PC-3 (cell line): ENCODE measurements around the gene ACKR1. TPM values are rescaled to one million over a fixed set of nuclear protein-coding genes. Genes with fewer than 3 reads are reported as not detected.

Experiments
- ATAC-seq: fragments of 200-7000 bp; cut with Tn5 transposase; 2 replicates; pipeline ENCODE4 v1.9.1; 2020; ENCODE audit warnings: mild to moderate bottlenecking, moderate library complexity
- BruUV-seq: library from RNA; stranded (reverse); fragments of 400-500 nt; replicated peaks from 2 replicates; lab custom pipeline; 2021; lab: Mats Ljungman, UMichigan
- CTCF ChIA-PET: fragments of 300-600 bp; sonication (Branson Sonifier 250); formaldehyde crosslinking; loops from one replicate; lab custom pipeline; 2022; ENCODE audit warnings: antibody characterized with exemption; lab: Charles Lee
- POLR2A ChIA-PET: fragments of 300-600 bp; sonication (Branson Sonifier 250); formaldehyde crosslinking; loops from one replicate; lab custom pipeline; 2022; ENCODE audit warnings: antibody characterized with exemption; ENCODE audit not compliant: unreplicated experiment; lab: Charles Lee
- DNase-seq: peaks from one replicate; pipeline ENCODE4 v3.0.0-alpha.2; 2015
- H2AFZ ChIP-seq: fragments of 300-600 bp; sonication (generic); 2 replicates; pipeline ENCODE4 v1.6.0; 2016; ENCODE audit warnings: antibody characterized with exemption, low read length
- H3F3A ChIP-seq: fragments of 300-600 bp; sonication (generic); one replicate; pipeline ENCODE4 v1.6.0; 2017; ENCODE audit warnings: antibody characterized with exemption, low read length, control low read depth, mild to moderate bottlenecking; ENCODE audit not compliant: unreplicated experiment
- H3K27ac ChIP-seq: fragments of 300-600 bp; sonication (generic); 2 replicates; pipeline ENCODE4 v1.5.1; 2016; ENCODE audit warnings: mild to moderate bottlenecking, low read length
- H3K27me3 ChIP-seq: fragments of 300-600 bp; sonication (generic); 2 replicates; pipeline ENCODE4 v1.6.1; 2016; ENCODE audit warnings: low read length, mixed read lengths
- H3K36me3 ChIP-seq: fragments of 300-600 bp; sonication (generic); 2 replicates; pipeline ENCODE4 v1.6.1; 2016; ENCODE audit warnings: low read depth, mixed run types, low read length, mixed read lengths
- H3K4me1 ChIP-seq: fragments of 300-600 bp; sonication (generic); 2 replicates; pipeline ENCODE4 v1.5.1; 2016; ENCODE audit warnings: low read length; ENCODE audit not compliant: insufficient read depth
- H3K4me2 ChIP-seq: fragments of 300-600 bp; sonication (generic); 2 replicates; pipeline ENCODE4 v1.6.0; 2016; ENCODE audit warnings: low read length
- H3K4me3 ChIP-seq: fragments of 300-600 bp; sonication (generic); 2 replicates; pipeline ENCODE4 v1.5.1; 2016; ENCODE audit warnings: mild to moderate bottlenecking, low read length, mixed read lengths
- H3K79me2 ChIP-seq: fragments of 300-600 bp; sonication (generic); 2 replicates; pipeline ENCODE4 v1.6.1; 2017; ENCODE audit warnings: low read length, mixed read lengths
- H3K9ac ChIP-seq: fragments of 300-600 bp; sonication (generic); 2 replicates; pipeline ENCODE4 v1.6.0; 2016; ENCODE audit warnings: mild to moderate bottlenecking, low read length
- H3K9me2 ChIP-seq: fragments of 300-600 bp; sonication (generic); replicated peaks from 2 replicates; pipeline ENCODE4 v1.6.1; 2016; ENCODE audit warnings: mixed run types, low read length, mixed read lengths
- H3K9me3 ChIP-seq: fragments of 300-600 bp; sonication (generic); 2 replicates; pipeline ENCODE4 v1.6.1; 2016; ENCODE audit warnings: low read length, mixed read lengths
- H4K20me1 ChIP-seq: fragments of 300-600 bp; sonication (generic); 2 replicates; pipeline ENCODE4 v1.6.1; 2016; ENCODE audit warnings: low read length, mixed read lengths
- CTCF ChIP-seq: fragments of 300-600 bp; sonication (generic); conservative IDR thresholded peaks from 2 replicates; pipeline ENCODE4 v1.5.1; 2017; ENCODE audit warnings: antibody characterized with exemption, low read depth, mild to moderate bottlenecking, low read length
- EZH2 ChIP-seq: fragments of 300-600 bp; sonication (generic); IDR thresholded peaks from one replicate; pipeline ENCODE4 v1.6.1; 2017; ENCODE audit warnings: antibody characterized with exemption, mild to moderate bottlenecking, low read length; ENCODE audit not compliant: unreplicated experiment
- EZH2phosphoT487 ChIP-seq: fragments of 300-600 bp; sonication (generic); IDR thresholded peaks from 2 replicates; pipeline ENCODE4 v1.6.1; 2018; ENCODE audit warnings: mild to moderate bottlenecking, antibody characterized with exemption, low read length, borderline replicate concordance
- intact Hi-C: fragments of 100-400 bp; cut with micrococcal nuclease; formaldehyde crosslinking; loops from 2 replicates; pipeline ENCODE4 v1.9.0; 2023
- total RNA-seq: library from RNA; depleted of rRNA; stranded (reverse); fragments of >200 nt; gene quantifications from 2 replicates; pipeline ENCODE4 v1.2.3, GENCODE V29; 2014

ACKR1 gene
- total RNA-seq, 1 experiment from 2014 or later: not detected

GRCh38 chr1:159199901-159200300, 4.8 kb upstream of the ACKR1 start:
- Histone ChIP-seq H2AFZ (no peak overlapping the region), H3K4me1 (no peaks in the 10 kb centered on the region), H3K4me3 (no peak overlapping the region), H3K9ac (no peak overlapping the region), H3K9me2 (no peaks in the 10 kb centered on the region), H3K9me3 (no peaks in the 10 kb centered on the region), H4K20me1 (no peaks in the 10 kb centered on the region), H3K27me3 (peaks cover 85% of the 10 kb centered on the region), H3K4me2 (no peak overlapping the region), H3K36me3 (no peaks in the 10 kb centered on the region), H3F3A (no peaks in the 10 kb centered on the region), H3K27ac (no peak overlapping the region), H3K79me2 (no peaks in the 10 kb centered on the region)
- TF ChIP-seq CTCF (no peak), EZH2 (no peak), EZH2phosphoT487 (no peak)
- intact Hi-C loops: loop anchor here (10.0 kb wide), 1 partner anchor 575 kb away; no protein-coding TSS in a partner anchor
- no peak for DNase-seq
- POLR2A ChIA-PET: no interaction called here
- ATAC-seq: no peak
- BruUV-seq: no TSS peak
- CTCF ChIA-PET: no interaction called here

- TF ChIP-seq CTCF (no peak), EZH2 (no peak), EZH2phosphoT487 (no peak)
- no peaks in the 10 kb centered on the region for H3K9me2 ChIP-seq
- H2AFZ ChIP-seq: no peak overlapping the region
- H3K4me1 ChIP-seq: no peaks in the 10 kb centered on the region
- no peaks in the 10 kb centered on the region for H3K79me2 ChIP-seq
- no peaks in the 10 kb centered on the region for H4K20me1 ChIP-seq
- no peak overlapping the region for H3K4me2 ChIP-seq
- ChIA-PET POLR2A (no interaction called here), CTCF (no interaction called here)
- no peak overlapping the region for H3K4me3 ChIP-seq
- no peak for ATAC-seq
- H3F3A ChIP-seq: no peaks in the 10 kb centered on the region
- H3K9ac ChIP-seq: no peak overlapping the region
- DNase-seq: no peak
- H3K27ac ChIP-seq: no peak overlapping the region
- H3K9me3 ChIP-seq: no peaks in the 10 kb centered on the region
- no TSS peak for BruUV-seq
- intact Hi-C loops: no loop called here
- H3K36me3 ChIP-seq: no peaks in the 10 kb centered on the region
- H3K27me3 ChIP-seq: peaks cover 85% of the 10 kb centered on the region
Measured at GRCh38 chr1:159200769-159201168, 3.9 kb upstream of the ACKR1 start.

DNA sequence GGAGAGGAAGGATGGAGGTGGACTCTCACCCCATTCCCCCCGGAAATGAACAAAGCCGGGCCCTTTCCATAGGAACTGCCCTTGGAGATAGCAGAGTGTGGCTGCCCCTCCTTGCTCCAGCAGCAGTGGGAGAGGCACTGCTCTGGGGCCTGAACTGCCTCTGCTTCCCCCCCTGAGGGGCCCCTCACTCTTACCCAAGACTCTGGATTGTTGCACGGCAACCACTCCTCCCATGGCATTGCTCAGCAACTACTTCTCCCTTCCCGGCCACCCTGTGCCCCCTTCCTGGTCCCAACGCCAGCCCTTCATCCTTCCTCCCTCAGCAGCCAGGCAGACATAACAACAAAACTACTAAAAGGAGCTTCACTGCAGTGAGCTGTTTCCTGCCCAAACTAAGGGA, 3.0 kb upstream of the ACKR1 start:
- intact Hi-C loops: no loop called here
- H2AFZ ChIP-seq: no peak overlapping the region
- ATAC-seq (no peak), DNase-seq (no peak)
- no peak overlapping the region for H3K4me3 ChIP-seq
- ChIA-PET CTCF (interaction anchor here (0.6 kb wide), 1 partner anchor 21 kb away, joined by 4 read pairs; no protein-coding TSS in a partner anchor), POLR2A (no interaction called here)
- H3K79me2 ChIP-seq: no peaks in the 10 kb centered on the region
- H3K4me2 ChIP-seq: no peak overlapping the region
- no peaks in the 10 kb centered on the region for H3K9me2 ChIP-seq
- no peaks in the 10 kb centered on the region for H3K9me3 ChIP-seq
- no peaks in the 10 kb centered on the region for H3K4me1 ChIP-seq
- H3K9ac ChIP-seq: no peak overlapping the region
- BruUV-seq: no TSS peak
- no peak for TF ChIP-seq CTCF
- TF ChIP-seq EZH2: no peak
- no peak for TF ChIP-seq EZH2phosphoT487
- no peaks in the 10 kb centered on the region for H4K20me1 ChIP-seq
- H3K27ac ChIP-seq: no peak overlapping the region
- H3F3A ChIP-seq: no peaks in the 10 kb centered on the region
- H3K27me3 ChIP-seq: peaks cover 85% of the 10 kb centered on the region
- H3K36me3 ChIP-seq: no peaks in the 10 kb centered on the region
